GM18526 (cell line): ENCODE measurements around the gene RBM19.

Source experiments
- POLR2A ChIP-seq: IDR thresholded peaks from 3 replicates; pipeline ENCODE4 v1.6.1; 2011; ENCODE audit not compliant: insufficient read length; ENCODE audit errors: extremely low read depth

The RBM19 gene

DNA sequence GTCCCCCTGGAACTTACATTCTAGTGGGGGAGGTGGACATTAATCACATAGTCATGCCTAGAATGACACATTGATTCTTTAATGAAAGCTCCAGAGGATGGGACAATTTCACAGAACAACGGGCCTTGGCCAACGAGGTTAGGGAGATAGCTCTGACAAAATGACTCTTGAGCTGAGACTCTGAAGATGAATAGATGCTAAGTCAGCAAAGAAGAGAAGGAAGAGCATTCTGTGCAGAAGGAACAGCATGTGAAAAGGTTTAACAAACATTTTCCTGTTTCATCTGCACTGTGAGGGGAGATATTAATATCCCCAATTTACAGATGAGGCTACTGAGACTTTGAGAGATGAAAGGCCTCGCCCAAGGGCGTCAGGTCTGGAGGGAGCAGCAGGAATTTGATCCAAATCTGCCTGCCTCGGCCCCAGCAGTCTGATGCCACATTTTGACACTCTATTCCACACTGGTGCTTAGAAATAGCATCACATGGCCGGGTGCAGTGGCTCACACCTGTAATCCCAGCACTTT, 193.6 kb downstream of the RBM19 start:
- no peak for TF ChIP-seq POLR2A

DNA sequence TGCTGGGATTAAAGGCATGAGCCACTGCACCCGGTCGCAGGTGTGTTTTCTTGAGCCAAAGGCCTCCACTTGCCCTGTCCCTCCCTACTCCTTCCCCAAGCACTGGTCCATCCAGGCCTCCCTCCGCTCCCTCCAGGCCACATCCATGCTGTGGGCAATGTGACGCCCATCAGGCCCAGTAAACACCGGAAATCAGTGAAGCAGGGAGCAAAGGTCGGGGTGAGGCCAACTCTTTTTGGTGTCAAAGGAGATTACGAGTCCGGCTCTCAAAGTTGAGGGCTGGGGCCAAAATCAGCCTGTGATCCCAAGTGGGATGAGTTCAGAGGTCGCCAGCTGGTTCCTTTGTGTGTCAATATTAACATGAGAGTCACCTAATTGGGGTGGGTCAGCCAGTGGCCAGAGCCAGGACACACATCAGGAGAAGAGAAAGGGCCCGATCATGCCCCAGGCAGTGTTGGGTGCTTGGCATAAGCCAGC, 195.7 kb downstream of the RBM19 start:
- TF ChIP-seq POLR2A, result no peak

- no peak for TF ChIP-seq POLR2A
Observed at GRCh38 chr12:113769305-113769704, 196.8 kb downstream of the RBM19 start.

DNA sequence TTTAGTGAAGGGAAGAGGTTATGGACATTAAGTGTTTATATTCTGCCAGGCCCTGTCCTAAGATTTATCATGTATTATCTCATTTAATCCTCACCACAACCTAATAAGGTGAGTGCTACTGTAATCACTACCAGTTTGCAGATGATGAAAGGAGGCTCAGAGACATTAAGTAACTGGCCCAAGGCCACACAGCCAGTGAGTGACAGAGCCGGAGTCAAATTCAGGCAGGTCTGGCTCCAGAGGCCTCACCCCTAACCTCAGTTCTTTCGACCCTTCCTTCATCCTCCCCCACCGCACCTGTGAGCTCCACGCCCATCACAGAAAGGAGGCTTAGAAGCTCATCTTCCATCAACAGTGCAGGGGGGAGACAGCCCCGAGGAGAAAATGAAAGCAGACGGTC, 197.3 kb downstream of the RBM19 start:
- no peak for TF ChIP-seq POLR2A

- TF ChIP-seq POLR2A, result no peak
Observed at GRCh38 chr12:113766879-113767878, 198.9 kb downstream of the RBM19 start.
